ENCODE measurements around the gene SYDE1. TPM values are rescaled to one million over a fixed set of nuclear protein-coding genes. Genes with fewer than 3 reads are reported as not detected.

SYDE1 gene
- total and polyA plus RNA-seq, 4 experiments from 2014 or later: not detected

DNA sequence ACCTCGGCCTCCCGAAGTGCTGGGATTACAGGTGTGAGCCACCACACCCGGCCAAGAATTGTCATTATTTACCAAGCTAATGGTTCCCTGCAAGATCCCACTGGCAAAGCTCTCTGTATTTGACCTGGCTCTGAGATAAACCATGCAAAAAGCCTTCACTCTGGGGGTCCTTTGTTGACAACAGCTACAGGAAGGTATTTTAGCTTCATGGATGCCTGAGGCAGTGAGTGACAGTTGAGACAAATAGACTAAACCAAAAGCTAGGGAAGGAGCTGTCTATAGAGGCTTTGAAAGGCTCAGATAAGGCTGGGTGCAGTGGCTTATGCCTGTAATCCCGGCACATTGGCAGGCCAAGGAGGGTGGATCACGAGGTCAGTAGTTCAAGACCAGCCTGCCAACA, 48.1 kb downstream of the SYDE1 start:
- Mint-ChIP-seq H3K4me3 (no peak overlapping the region), H3K4me1 (peaks cover 0 to 4% (median 2%) of the 10 kb centered on the region in 4 donors), H3K9me3 (peaks cover 0 to 13% (median 3%) of the 10 kb centered on the region in 8 donors), H3K27me3 (peaks cover 12 to 19% of the 10 kb centered on the region in 2 donors), H3K27ac (no peak overlapping the region), H3K36me3 (no peaks in the 10 kb centered on the region)
- no peaks in the 10 kb centered on the region for H3K27me3 ChIP-seq (ENCODE audit: insufficient read depth, low read length)
- H3K4me3 ChIP-seq (ENCODE audit: low read length in 2 of 2): no peak overlapping the region
- no peaks in the 10 kb centered on the region for H3K9me3 ChIP-seq (ENCODE audit: control insufficient read depth in 1 of 2, low read length in 2 of 2)
- intact Hi-C loops (cut with micrococcal nuclease): no loop called here
- no peak for DNase-seq
- no peaks in the 10 kb centered on the region for H3K36me3 ChIP-seq (ENCODE audit: insufficient read depth, low read length)
- POLR2A ChIA-PET (ENCODE audit: partially characterized antibody): no interaction called here
- H3K27ac ChIP-seq (ENCODE audit: low read depth, low read length): no peak overlapping the region
- H3K4me1 ChIP-seq (ENCODE audit: insufficient read depth, low read length): no peaks in the 10 kb centered on the region
- CTCF ChIA-PET (ENCODE audit: partially characterized antibody): interaction anchor here (0.6 to 7.5 kb wide), 7 partner anchors 21 to 426 kb away, joined by 3 to 82 read pairs (median 4); no protein-coding TSS in a partner anchor

- ChIA-PET POLR2A (ENCODE audit: partially characterized antibody) (no interaction called here), CTCF (ENCODE audit: partially characterized antibody) (interaction anchor here (2.0 kb wide), 1 partner anchor 64 kb away, joined by 10 read pairs; no protein-coding TSS in a partner anchor)
- H3K36me3 ChIP-seq (ENCODE audit: insufficient read depth, low read length): no peaks in the 10 kb centered on the region
- no peak for DNase-seq
- no peak overlapping the region for H3K4me3 Mint-ChIP-seq
- peaks cover 12 to 16% of the 10 kb centered on the region in 2 donors for H3K27me3 Mint-ChIP-seq
- H3K27me3 ChIP-seq (ENCODE audit: insufficient read depth, low read length): no peaks in the 10 kb centered on the region
- H3K27ac ChIP-seq (ENCODE audit: low read depth, low read length): no peak overlapping the region
- no peaks in the 10 kb centered on the region for H3K9me3 ChIP-seq (ENCODE audit: control insufficient read depth in 1 of 2, low read length in 2 of 2)
- H3K4me1 Mint-ChIP-seq: no peaks in the 10 kb centered on the region
- no peaks in the 10 kb centered on the region for H3K36me3 Mint-ChIP-seq
- H3K27ac Mint-ChIP-seq: no peak overlapping the region
- intact Hi-C loops (cut with micrococcal nuclease): no loop called here
- H3K9me3 Mint-ChIP-seq: peaks cover 0 to 13% (median 3%) of the 10 kb centered on the region in 8 donors
- no peaks in the 10 kb centered on the region for H3K4me1 ChIP-seq (ENCODE audit: insufficient read depth, low read length)
- H3K4me3 ChIP-seq (ENCODE audit: low read length in 2 of 2): no peak overlapping the region
These were observed 49.2 kb downstream of the SYDE1 start for GRCh38 chr19:15156391-15156790.

GRCh38 chr19:15159251-15159650, 52.0 kb downstream of the SYDE1 start:
- no peak overlapping the region for H3K4me3 ChIP-seq (ENCODE audit: low read length in 2 of 2)
- no peaks in the 10 kb centered on the region for H3K4me1 ChIP-seq (ENCODE audit: insufficient read depth, low read length)
- no peak overlapping the region for H3K4me3 Mint-ChIP-seq
- H3K9me3 ChIP-seq (ENCODE audit: control insufficient read depth in 1 of 2, low read length in 2 of 2): no peaks in the 10 kb centered on the region
- intact Hi-C loops (cut with micrococcal nuclease): no loop called here
- no peak overlapping the region for H3K27ac Mint-ChIP-seq
- H3K27me3 Mint-ChIP-seq: peaks cover 4 to 6% of the 10 kb centered on the region in 2 donors
- CTCF ChIA-PET (ENCODE audit: partially characterized antibody): interaction anchor here (2.0 to 2.7 kb wide), 2 partner anchors 10 to 17 kb away, joined by 8 to 10 read pairs; no protein-coding TSS in a partner anchor
- H3K4me1 Mint-ChIP-seq: no peaks in the 10 kb centered on the region
- no peaks in the 10 kb centered on the region for H3K27me3 ChIP-seq (ENCODE audit: insufficient read depth, low read length)
- no peaks in the 10 kb centered on the region for H3K36me3 ChIP-seq (ENCODE audit: insufficient read depth, low read length)
- DNase-seq: no peak
- no peak overlapping the region for H3K27ac ChIP-seq (ENCODE audit: low read depth, low read length)
- peaks cover 0 to 15% (median 8%) of the 10 kb centered on the region in 8 donors for H3K9me3 Mint-ChIP-seq
- POLR2A ChIA-PET (ENCODE audit: partially characterized antibody): no interaction called here
- no peaks in the 10 kb centered on the region for H3K36me3 Mint-ChIP-seq

DNA sequence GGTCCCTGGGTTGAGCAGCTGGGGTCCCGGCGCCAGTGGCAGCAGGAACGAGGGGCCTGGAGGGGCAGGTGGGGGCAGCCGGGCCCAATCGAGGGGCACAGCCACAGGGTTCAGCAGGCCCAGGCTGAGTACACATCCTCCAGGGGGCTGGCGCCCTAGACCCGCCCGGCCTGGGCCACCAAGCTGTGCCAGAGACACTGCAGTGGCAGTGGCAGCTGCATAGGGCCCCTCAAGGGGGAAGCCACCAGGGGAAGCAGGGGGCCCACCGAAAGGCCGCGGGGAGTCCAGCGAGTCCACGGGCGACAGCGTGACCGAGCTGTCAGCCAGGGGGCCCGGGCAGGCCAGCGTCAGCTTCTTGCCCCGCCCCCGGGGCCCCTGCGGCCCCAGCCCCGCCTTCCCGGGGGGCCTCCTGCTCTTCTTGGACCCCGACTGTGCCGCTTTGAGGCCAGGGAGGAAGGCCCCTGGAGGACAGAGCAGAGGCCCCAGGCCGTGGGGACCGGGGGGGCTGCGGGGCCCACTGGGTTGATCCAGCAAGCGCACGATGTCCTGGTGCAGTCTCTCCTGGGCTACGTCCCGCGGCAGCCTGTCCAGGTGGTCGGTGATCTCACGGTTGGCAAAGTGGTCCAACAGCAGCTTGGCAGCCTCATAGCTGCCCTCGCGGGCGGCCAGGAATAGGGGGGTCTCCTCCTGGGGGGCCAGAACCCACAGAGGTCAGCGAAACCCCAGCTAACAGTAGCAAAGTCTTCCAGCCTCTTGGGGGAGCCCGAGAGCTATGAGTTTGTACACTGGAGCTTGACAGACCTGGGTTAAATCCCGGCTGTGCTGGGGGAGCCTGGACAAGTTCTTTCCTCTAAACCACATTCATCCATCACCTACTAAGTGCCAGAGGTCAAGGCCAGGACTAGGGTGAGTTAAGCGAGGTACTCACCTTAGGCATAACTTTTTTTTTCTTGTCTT, 54.1 kb downstream of the SYDE1 start:
- Mint-ChIP-seq H3K4me1 (no peaks in the 10 kb centered on the region), H3K4me3 (no peak overlapping the region), H3K27me3 (peaks cover 2% of the 10 kb centered on the region in 2 donors), H3K9me3 (peaks cover 0 to 27% (median 15%) of the 10 kb centered on the region in 8 donors), H3K27ac (peak overlapping the region in 1 of 7 donors; percentile 48), H3K36me3 (no peaks in the 10 kb centered on the region)
- H3K9me3 ChIP-seq (ENCODE audit: control insufficient read depth in 1 of 2, low read length in 2 of 2): peaks cover 0 to 6% of the 10 kb centered on the region in 2 donors
- no peak overlapping the region for H3K4me3 ChIP-seq (ENCODE audit: low read length in 2 of 2)
- H3K4me1 ChIP-seq (ENCODE audit: insufficient read depth, low read length): no peaks in the 10 kb centered on the region
- ChIA-PET CTCF (ENCODE audit: partially characterized antibody) (interaction anchor here (0.6 to 0.9 kb wide), 3 partner anchors 12 to 408 kb away, joined by 3 to 5 read pairs (median 3); no protein-coding TSS in a partner anchor), POLR2A (ENCODE audit: partially characterized antibody) (no interaction called here)
- DNase-seq: no peak
- no peaks in the 10 kb centered on the region for H3K27me3 ChIP-seq (ENCODE audit: insufficient read depth, low read length)
- no peaks in the 10 kb centered on the region for H3K36me3 ChIP-seq (ENCODE audit: insufficient read depth, low read length)
- intact Hi-C loops (cut with micrococcal nuclease): no loop called here
- no peak overlapping the region for H3K27ac ChIP-seq (ENCODE audit: low read depth, low read length)

Other genes with a start within 250 kb of the SYDE1 start
- gene OR7A17, start 221.3 kb upstream of the SYDE1 start, total RNA-seq: not detected
- gene OR7A17, start 221.3 kb upstream of the SYDE1 start, polyA plus RNA-seq: not detected
- not detected for gene OR7C2, start 165.9 kb upstream of the SYDE1 start, total RNA-seq
- gene OR7C2, start 165.9 kb upstream of the SYDE1 start, polyA plus RNA-seq: not detected
- gene SLC1A6, start 127.5 kb upstream of the SYDE1 start, total RNA-seq: not detected
- gene SLC1A6, start 127.5 kb upstream of the SYDE1 start, polyA plus RNA-seq: not detected
- not detected for gene CASP14, start 57.9 kb upstream of the SYDE1 start, total RNA-seq
- gene CASP14, start 57.9 kb upstream of the SYDE1 start, polyA plus RNA-seq: under 1 TPM in 1 of 2 donors, not detected in 1; 0.09 TPM
- gene OR1I1, start 25.2 kb upstream of the SYDE1 start, total RNA-seq: not detected
- gene OR1I1, start 25.2 kb upstream of the SYDE1 start, polyA plus RNA-seq: not detected
- gene NOTCH3, start 93.6 kb downstream of the SYDE1 start, total RNA-seq: under 1 TPM; 0.14 to 0.23 TPM
- not detected for gene NOTCH3, start 93.6 kb downstream of the SYDE1 start, polyA plus RNA-seq
- under 1 TPM in 1 of 2 experiments, not detected in 1; 0.29 TPM for gene EPHX3, start 125.0 kb downstream of the SYDE1 start, total RNA-seq
- gene EPHX3, start 125.0 kb downstream of the SYDE1 start, polyA plus RNA-seq: not detected
- 100 to 1,000 TPM; 149 to 152 TPM for gene BRD4, start 225.1 kb downstream of the SYDE1 start, total RNA-seq
- gene BRD4, start 225.1 kb downstream of the SYDE1 start, polyA plus RNA-seq: 10 to 100 TPM in 1 of 2 donors, 1 to 10 TPM in 1; 4.2 to 48.2 TPM

All from CD4-positive, alpha-beta memory T cell (primary cell).